Stimulated activated CD8-positive, alpha-beta memory T cell treated with anti-CD3 and anti-CD28 coated beads, Interleukin-12 subunit alpha, Interleukin-12 subunit beta, amount 100 ng/mL, for 4 hours (primary cell): ENCODE results near the gene NRG3.
"Not testable (repeated sequence)": the region's sequence is repeated elsewhere in the genome, so short reads cannot be mapped to it uniquely, and the experiment has no call there.

Experiments used
- DNase-seq: peaks from one replicate; pipeline ENCODE4 v3.0.0-alpha.2; 2020; ENCODE audit warnings: low read depth

The NRG3 gene

DNA sequence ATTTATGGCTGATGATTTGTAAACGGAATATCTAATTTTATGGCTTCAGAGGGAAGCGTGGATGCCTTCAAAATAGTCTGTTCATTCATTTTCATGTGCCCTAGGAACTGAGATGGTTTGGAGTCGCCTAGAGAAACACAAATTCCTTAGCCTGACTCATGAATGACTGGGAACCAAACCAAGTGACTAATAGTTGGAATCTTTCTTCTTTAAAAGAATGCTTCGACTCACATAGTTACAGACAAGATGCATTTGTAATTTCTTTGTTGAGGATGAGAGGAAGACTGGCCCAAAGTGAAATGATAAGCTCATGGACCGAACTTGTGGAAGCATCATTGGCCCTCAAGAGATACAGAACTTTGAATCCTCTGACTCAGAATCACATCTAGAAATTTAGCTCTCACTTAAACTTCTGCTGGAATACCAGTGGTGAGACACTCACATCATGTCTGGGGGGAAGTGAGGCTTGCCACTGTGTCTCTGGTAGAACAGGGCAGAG is 1107.2 kb downstream of the NRG3 start:
- no peak for DNase-seq

GRCh38 chr10:82986216-82986615 is 1111.2 kb downstream of the NRG3 start:
- DNase-seq = no peak

DNA sequence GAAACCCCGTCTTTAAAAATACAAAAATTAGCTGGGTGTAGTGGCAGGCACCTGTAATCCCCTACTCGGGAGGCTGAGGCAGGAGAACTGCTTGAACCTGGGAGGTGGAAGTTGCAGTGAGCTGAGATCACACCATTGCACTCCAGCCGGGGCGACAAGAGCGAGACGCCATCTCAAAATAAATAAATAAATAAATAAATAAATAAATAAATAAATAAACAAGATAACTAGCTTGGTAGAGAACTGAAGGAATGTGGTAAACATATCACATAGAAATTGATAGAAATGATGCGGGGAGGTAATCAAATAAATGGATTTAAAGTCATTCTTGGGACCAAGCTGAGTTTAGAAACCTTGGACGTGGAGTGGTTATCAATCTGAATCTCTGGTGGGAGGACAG is 1131.5 kb downstream of the NRG3 start:
- not testable (repeated sequence) for DNase-seq

GRCh38 chr10:83007510-83007909 is 1132.5 kb downstream of the NRG3 start:
- DNase-seq = no peak

GRCh38 chr10:83012866-83013265 is 1137.9 kb downstream of the NRG3 start:
- DNase-seq = no peak

DNA sequence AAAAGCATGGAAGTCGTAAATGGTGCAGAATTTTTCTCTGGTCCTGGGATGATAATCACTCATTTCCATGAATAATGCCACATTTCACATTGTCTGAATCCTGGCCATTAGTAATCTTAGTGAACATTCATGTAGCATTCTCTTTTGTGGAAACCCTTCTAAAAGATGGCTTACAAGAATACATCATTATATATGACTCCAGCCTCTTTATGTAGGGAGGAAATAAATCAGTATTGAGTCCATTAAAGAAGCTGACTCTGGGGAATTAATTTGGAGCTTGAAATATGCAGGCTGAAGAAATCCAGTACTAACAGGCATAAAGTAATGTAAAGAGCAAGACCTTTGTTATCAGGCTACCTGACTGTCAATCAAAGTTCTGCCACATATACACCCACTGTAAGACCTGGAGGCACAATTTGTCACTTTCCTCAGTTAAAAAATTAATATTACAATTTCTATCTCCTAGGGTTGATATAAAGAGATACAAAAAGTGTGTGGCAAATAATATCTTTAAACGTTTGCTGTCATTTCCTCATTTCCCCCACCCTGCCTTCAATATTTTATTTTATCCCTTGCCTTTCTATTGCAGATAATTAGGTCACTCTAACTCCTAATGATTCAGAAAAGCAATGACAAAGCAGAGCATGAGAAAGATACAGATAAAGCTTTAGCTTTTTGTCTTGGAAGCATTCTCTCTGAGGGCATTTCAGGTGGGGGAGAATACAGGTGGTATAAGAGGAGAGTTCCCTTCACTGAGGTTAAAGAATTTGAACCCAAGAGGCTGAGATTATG is 1142.3 kb downstream of the NRG3 start:
- no peak for DNase-seq

DNA sequence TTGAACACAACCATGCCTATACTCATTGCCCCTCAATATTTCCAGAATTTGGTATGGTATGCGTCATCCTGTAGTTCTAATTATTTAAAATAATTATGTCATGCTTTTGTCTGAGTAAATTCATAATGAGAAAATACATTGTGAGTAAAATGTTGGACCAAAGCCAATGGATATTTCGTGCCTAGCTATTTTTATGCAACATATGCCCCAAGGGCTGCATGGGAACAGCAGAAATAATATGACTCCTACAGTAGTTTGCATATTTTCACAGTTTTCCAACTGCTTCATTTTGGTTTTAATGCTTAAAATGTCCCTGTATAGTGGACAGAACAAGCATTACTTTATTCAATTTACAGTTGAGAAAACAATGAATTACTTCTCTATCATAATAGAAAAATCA is 1148.7 kb downstream of the NRG3 start:
- no peak for DNase-seq
